ENCODE results near the gene FBLN5. TPM values are rescaled to one million over a fixed set of nuclear protein-coding genes. Genes with fewer than 3 reads are reported as not detected.

FBLN5 gene
- total RNA-seq, 4 donors from 2014 or later = 79.7 to 161 (median 116) TPM

GRCh38 chr14:91897106-91897701 is 50.3 kb downstream of the FBLN5 start:
- Histone ChIP-seq H3K4me3 (no peak overlapping the region), H3K9me3 (no peaks in the 10 kb centered on the region), H3K27me3 (peaks cover 0 to 5% (median 0%) of the 10 kb centered on the region in 4 donors), H3K27ac (replicated peaks in 1 of 4) (peak overlapping the region; percentile 47 to 65 (median 62)), H3K4me1 (peaks cover 6 to 61% (median 46%) of the 10 kb centered on the region in 4 donors), H3K36me3 (no peaks in the 10 kb centered on the region)
- intact Hi-C loops (cut with DNase I) = no loop called here
- TF ChIP-seq EP300 (IDR thresholded peaks at IDR 0.05) (no peak), POLR2AphosphoS5 (IDR thresholded peaks at IDR 0.05) (peak; percentile 49 to 60), CTCF (IDR thresholded peaks at IDR 0.05) (no peak)
- no peak for DNase-seq (ENCODE audit: extremely low spot score)
- WGBS = 34% methylated on average over 10 of the region's 10 CpGs

GRCh38 chr14:91896419-91896818 is 51.1 kb downstream of the FBLN5 start:
- 94% methylated on average over 4 of the region's 4 CpGs for WGBS
- no peak overlapping the region for H3K4me3 ChIP-seq
- no peaks in the 10 kb centered on the region for H3K9me3 ChIP-seq
- no peak for TF ChIP-seq POLR2A (IDR thresholded peaks at IDR 0.05; ENCODE audit: low read depth)
- TF ChIP-seq EP300 (IDR thresholded peaks at IDR 0.05) = no peak
- TF ChIP-seq CTCF (IDR thresholded peaks at IDR 0.05) = no peak
- TF ChIP-seq POLR2AphosphoS5 (IDR thresholded peaks at IDR 0.05) = no peak
- DNase-seq (ENCODE audit: extremely low spot score) = no peak
- peaks cover 0 to 5% (median 0%) of the 10 kb centered on the region in 4 donors for H3K27me3 ChIP-seq
- H3K36me3 ChIP-seq = no peaks in the 10 kb centered on the region
- intact Hi-C loops (cut with DNase I) = no loop called here
- peaks cover 8 to 68% (median 47%) of the 10 kb centered on the region in 4 donors for H3K4me1 ChIP-seq
- peak overlapping the region; percentile 47 to 63 (median 59) for H3K27ac ChIP-seq (replicated peaks in 1 of 4)

GRCh38 chr14:91893669-91894068 is 53.8 kb downstream of the FBLN5 start:
- peaks cover 0 to 4% (median 0%) of the 10 kb centered on the region in 4 donors for H3K36me3 ChIP-seq
- H3K27me3 ChIP-seq = peaks cover 0 to 5% (median 0%) of the 10 kb centered on the region in 4 donors
- H3K27ac ChIP-seq (replicated peaks in 1 of 4) = peak overlapping the region in 3 of 4 donors; percentile 17 to 53 (median 45)
- 76% methylated on average over 4 of the region's 4 CpGs for WGBS
- intact Hi-C loops (cut with DNase I) = no loop called here
- H3K4me3 ChIP-seq = no peak overlapping the region
- no peaks in the 10 kb centered on the region for H3K9me3 ChIP-seq
- no peak for DNase-seq (ENCODE audit: extremely low spot score)
- H3K4me1 ChIP-seq = peaks cover 29 to 77% (median 57%) of the 10 kb centered on the region in 4 donors
- TF ChIP-seq CTCF (IDR thresholded peaks at IDR 0.05) (no peak), EP300 (IDR thresholded peaks at IDR 0.05) (no peak), POLR2AphosphoS5 (IDR thresholded peaks at IDR 0.05) (no peak), POLR2A (IDR thresholded peaks at IDR 0.05; ENCODE audit: low read depth) (no peak)

GRCh38 chr14:91893007-91893406 is 54.5 kb downstream of the FBLN5 start:
- WGBS = 59% methylated on average over 7 of the region's 7 CpGs
- DNase-seq (ENCODE audit: extremely low spot score) = no peak
- Histone ChIP-seq H3K9me3 (no peaks in the 10 kb centered on the region), H3K36me3 (peaks cover 0 to 4% (median 0%) of the 10 kb centered on the region in 4 donors), H3K27ac (replicated peaks in 1 of 4) (peak overlapping the region; percentile 41 to 62 (median 49)), H3K27me3 (peaks cover 0 to 5% (median 0%) of the 10 kb centered on the region in 4 donors), H3K4me3 (no peak overlapping the region), H3K4me1 (peaks cover 25 to 70% (median 55%) of the 10 kb centered on the region in 4 donors)
- intact Hi-C loops (cut with DNase I) = no loop called here
- TF ChIP-seq CTCF (IDR thresholded peaks at IDR 0.05) = peak in 1 of 3 experiments; percentile 15
- no peak for TF ChIP-seq POLR2AphosphoS5 (IDR thresholded peaks at IDR 0.05)
